ENCODE results near the gene HDLBP. TPM values are rescaled to one million over a fixed set of nuclear protein-coding genes. Genes with fewer than 3 reads are reported as not detected.

The HDLBP gene
- total and polyA plus RNA-seq, 2 of the 4 experiments (the other 2 are of a cell fraction) = 648 to 1,165 TPM

DNA sequence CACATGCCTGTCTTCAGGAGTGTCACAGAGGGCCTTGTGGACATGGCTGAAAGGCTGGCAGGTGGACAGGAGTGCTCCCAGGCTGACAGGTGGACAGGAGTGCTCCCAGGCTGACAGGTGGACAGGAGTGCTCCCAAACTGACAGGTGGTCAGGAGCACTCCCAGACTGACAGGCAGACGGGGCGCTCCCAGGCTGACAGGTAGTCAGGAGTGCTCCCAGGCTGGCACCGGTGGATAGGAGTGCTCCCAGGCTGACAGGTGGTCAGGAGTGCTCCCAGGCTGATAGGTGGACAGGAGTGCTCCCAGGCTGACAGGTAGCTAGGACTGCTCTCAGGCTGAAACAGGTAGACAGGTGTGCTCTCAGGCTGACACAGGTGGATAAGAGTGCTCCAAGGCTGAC lies 110.4 kb downstream of the HDLBP start:
- ChIA-PET POLR2A (ENCODE audit: unreplicated experiment) (no interaction called here), CTCF (no interaction called here)
- Histone ChIP-seq H2BK15ac (ENCODE audit: low read depth, low read length) (no peak overlapping the region), H2AK5ac (ENCODE audit: low read depth, low read length) (no peak overlapping the region), H2BK120ac (ENCODE audit: low read depth, low read length) (no peak overlapping the region), H3K4me3 (ENCODE audit: insufficient read depth, low read depth, low read length) (no peak overlapping the region), H3K56ac (ENCODE audit: extremely low read depth, insufficient read depth, low read length) (no peak overlapping the region), H3K4me2 (ENCODE audit: low read depth, low read length) (no peak overlapping the region), H3K23ac (ENCODE audit: low read depth, low read length) (no peak overlapping the region), H4K5ac (ENCODE audit: low read depth, low read length) (no peak overlapping the region), H2BK20ac (ENCODE audit: low read depth, low read length) (no peak overlapping the region), H3K79me1 (ENCODE audit: low read depth in 1 of 2, low read length in 2 of 2) (no peaks in the 10 kb centered on the region), H2AK9ac (replicated peaks; ENCODE audit: low read depth, low read length, poor library complexity) (no peak overlapping the region), H3K9ac (ENCODE audit: low read depth, low read length) (no peak overlapping the region), H3K9me3 (ENCODE audit: control insufficient read depth, insufficient read depth, low read length) (no peaks in the 10 kb centered on the region), H3K27ac (ENCODE audit: insufficient read depth, low read length) (no peak overlapping the region), H3K14ac (replicated peaks; ENCODE audit: low read depth, low read length) (no peak overlapping the region), H2AFZ (replicated peaks; ENCODE audit: low read length, poor library complexity) (no peak overlapping the region), H3K9me1 (ENCODE audit: insufficient read depth, low read length) (no peaks in the 10 kb centered on the region), H3K18ac (ENCODE audit: low read depth, low read length) (no peak overlapping the region), H4K8ac (ENCODE audit: low read depth in 2 of 2, low read length in 2 of 2) (no peak overlapping the region), H3K27me3 (ENCODE audit: control insufficient read depth, insufficient read depth, low read length) (peaks cover 3% of the 10 kb centered on the region), H3K4ac (ENCODE audit: low read depth, low read length) (no peak overlapping the region), H2BK5ac (ENCODE audit: low read depth, low read length, poor library complexity, severe bottlenecking) (no peak overlapping the region), H3K4me1 (ENCODE audit: control insufficient read depth, insufficient read depth, low read length) (no peaks in the 10 kb centered on the region), H3K36me3 (ENCODE audit: control insufficient read depth, insufficient read depth, low read length) (no peaks in the 10 kb centered on the region), H4K20me1 (ENCODE audit: insufficient read depth, low read length) (no peaks in the 10 kb centered on the region), H4K91ac (ENCODE audit: insufficient read depth, low read depth, low read length) (no peak overlapping the region)
- TF ChIP-seq RFX5 (IDR thresholded peaks at IDR 0.05; ENCODE audit: low read depth, low read length) (no peak), POLR2A (IDR thresholded peaks at IDR 0.05; ENCODE audit: low read depth, low read length) (no peak), MXI1 (IDR thresholded peaks at IDR 0.05; ENCODE audit: borderline replicate concordance, low read depth, low read length) (no peak), SMC3 (IDR thresholded peaks at IDR 0.05; ENCODE audit: low read depth, low read length) (no peak), RAD21 (IDR thresholded peaks at IDR 0.05; ENCODE audit: low read length) (no peak), NFE2L2 (IDR thresholded peaks at IDR 0.05; ENCODE audit: low read depth, low read length) (no peak), CEBPB (IDR thresholded peaks at IDR 0.05; ENCODE audit: low read depth, low read length) (no peak), MAZ (IDR thresholded peaks at IDR 0.05; ENCODE audit: borderline replicate concordance, low read depth, low read length) (no peak), RCOR1 (IDR thresholded peaks at IDR 0.05; ENCODE audit: insufficient replicate concordance, low read length) (no peak), BHLHE40 (IDR thresholded peaks at IDR 0.05; ENCODE audit: low read depth, low read length) (no peak), FOS (IDR thresholded peaks at IDR 0.05; ENCODE audit: low read depth, low read length) (no peak), CHD1 (IDR thresholded peaks at IDR 0.05; ENCODE audit: low read depth, low read length) (no peak), MAFK (IDR thresholded peaks at IDR 0.05; ENCODE audit: low read depth, low read length) (no peak)
- TF ChIP-seq, protein P1, sequence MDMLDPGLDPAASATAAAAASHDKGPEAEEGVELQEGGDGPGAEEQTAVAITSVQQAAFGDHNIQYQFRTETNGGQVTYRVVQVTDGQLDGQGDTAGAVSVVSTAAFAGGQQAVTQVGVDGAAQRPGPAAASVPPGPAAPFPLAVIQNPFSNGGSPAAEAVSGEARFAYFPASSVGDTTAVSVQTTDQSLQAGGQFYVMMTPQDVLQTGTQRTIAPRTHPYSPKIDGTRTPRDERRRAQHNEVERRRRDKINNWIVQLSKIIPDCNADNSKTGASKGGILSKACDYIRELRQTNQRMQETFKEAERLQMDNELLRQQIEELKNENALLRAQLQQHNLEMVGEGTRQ (IDR thresholded peaks at IDR 0.05; ENCODE audit: low read depth, low read length) = no peak
- TF ChIP-seq, protein P2, sequence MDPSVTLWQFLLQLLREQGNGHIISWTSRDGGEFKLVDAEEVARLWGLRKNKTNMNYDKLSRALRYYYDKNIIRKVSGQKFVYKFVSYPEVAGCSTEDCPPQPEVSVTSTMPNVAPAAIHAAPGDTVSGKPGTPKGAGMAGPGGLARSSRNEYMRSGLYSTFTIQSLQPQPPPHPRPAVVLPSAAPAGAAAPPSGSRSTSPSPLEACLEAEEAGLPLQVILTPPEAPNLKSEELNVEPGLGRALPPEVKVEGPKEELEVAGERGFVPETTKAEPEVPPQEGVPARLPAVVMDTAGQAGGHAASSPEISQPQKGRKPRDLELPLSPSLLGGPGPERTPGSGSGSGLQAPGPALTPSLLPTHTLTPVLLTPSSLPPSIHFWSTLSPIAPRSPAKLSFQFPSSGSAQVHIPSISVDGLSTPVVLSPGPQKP (IDR thresholded peaks at IDR 0.05; ENCODE audit: borderline replicate concordance, low read depth, low read length) = no peak
- TF ChIP-seq, protein P3, sequence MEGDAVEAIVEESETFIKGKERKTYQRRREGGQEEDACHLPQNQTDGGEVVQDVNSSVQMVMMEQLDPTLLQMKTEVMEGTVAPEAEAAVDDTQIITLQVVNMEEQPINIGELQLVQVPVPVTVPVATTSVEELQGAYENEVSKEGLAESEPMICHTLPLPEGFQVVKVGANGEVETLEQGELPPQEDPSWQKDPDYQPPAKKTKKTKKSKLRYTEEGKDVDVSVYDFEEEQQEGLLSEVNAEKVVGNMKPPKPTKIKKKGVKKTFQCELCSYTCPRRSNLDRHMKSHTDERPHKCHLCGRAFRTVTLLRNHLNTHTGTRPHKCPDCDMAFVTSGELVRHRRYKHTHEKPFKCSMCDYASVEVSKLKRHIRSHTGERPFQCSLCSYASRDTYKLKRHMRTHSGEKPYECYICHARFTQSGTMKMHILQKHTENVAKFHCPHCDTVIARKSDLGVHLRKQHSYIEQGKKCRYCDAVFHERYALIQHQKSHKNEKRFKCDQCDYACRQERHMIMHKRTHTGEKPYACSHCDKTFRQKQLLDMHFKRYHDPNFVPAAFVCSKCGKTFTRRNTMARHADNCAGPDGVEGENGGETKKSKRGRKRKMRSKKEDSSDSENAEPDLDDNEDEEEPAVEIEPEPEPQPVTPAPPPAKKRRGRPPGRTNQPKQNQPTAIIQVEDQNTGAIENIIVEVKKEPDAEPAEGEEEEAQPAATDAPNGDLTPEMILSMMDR (conservative IDR thresholded peaks at IDR 0.05; ENCODE audit: low read depth, low read length) = no peak
- dilution Hi-C loops (cut with HindIII; ENCODE audit: low sequenced_read_pairs, unreplicated experiment) = no loop called here
- in situ Hi-C loops (cut with MboI; ENCODE audit: low sequenced_read_pairs) = no loop called here
- ATAC-seq (ENCODE audit: low read depth) (no peak), DNase-seq (no peak)
- intact Hi-C loops (cut with micrococcal nuclease) = no loop called here
- BruUV-seq (replicated peaks) = no TSS peak
- WGBS, 2 experiments (ENCODE audit: extremely low coverage in 2 of 2, insufficient read length in 1 of 2) = 94% methylated on average over 3 of the region's 3 CpGs; no CpG with 5 or more reads in 1 of the 2 experiments
